HG03558 (cell line): ENCODE data around the gene IGSF9.

Source experiments
- ATAC-seq: cut with Tn5 transposase; IDR thresholded peaks from one replicate; pipeline ENCODE4 v1.9.1; 2021; ENCODE audit warnings: moderate number of reproducible peaks; ENCODE audit not compliant: unreplicated experiment; ENCODE audit errors: extremely low read depth

Gene IGSF9

GRCh38 chr1:159881622-159882526 lies 63.5 kb downstream of the IGSF9 start:
- no peak for ATAC-seq

- no peak for ATAC-seq
These were observed 65.0 kb downstream of the IGSF9 start for GRCh38 chr1:159880430-159880829.

- no peak for ATAC-seq
These were observed 65.4 kb downstream of the IGSF9 start for GRCh38 chr1:159879977-159880376.

GRCh38 chr1:159879136-159879535 lies 66.3 kb downstream of the IGSF9 start:
- ATAC-seq, result no peak

GRCh38 chr1:159877695-159878444 lies 67.5 kb downstream of the IGSF9 start:
- ATAC-seq, result no peak
